ENCODE data around the gene SOHLH2.

Gene SOHLH2, protein sequence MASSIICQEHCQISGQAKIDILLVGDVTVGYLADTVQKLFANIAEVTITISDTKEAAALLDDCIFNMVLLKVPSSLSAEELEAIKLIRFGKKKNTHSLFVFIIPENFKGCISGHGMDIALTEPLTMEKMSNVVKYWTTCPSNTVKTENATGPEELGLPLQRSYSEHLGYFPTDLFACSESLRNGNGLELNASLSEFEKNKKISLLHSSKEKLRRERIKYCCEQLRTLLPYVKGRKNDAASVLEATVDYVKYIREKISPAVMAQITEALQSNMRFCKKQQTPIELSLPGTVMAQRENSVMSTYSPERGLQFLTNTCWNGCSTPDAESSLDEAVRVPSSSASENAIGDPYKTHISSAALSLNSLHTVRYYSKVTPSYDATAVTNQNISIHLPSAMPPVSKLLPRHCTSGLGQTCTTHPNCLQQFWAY

GRCh38 chr13:36214163-36214921 lies at the start of gene SOHLH2:
Gene SOHLH2, minus strand, starts transcription at chr13:36214556. Its CDS starts 30 bp downstream, at chr13:36214526.
- no peak for DNase-seq

GRCh38 chr13:36261976-36262375 lies 47.6 kb upstream of the SOHLH2 start:
- DNase-seq, result no peak

- no peak for DNase-seq
Observed at GRCh38 chr13:36261011-36261410, 46.7 kb upstream of the SOHLH2 start.

GRCh38 chr13:36259361-36260137 lies 45.2 kb upstream of the SOHLH2 start:
- DNase-seq, result no peak

GRCh38 chr13:36258831-36259230 lies 44.5 kb upstream of the SOHLH2 start:
- DNase-seq, result no peak

GRCh38 chr13:36251526-36251925 lies 37.2 kb upstream of the SOHLH2 start:
- no peak for DNase-seq

- no peak for DNase-seq
Observed at GRCh38 chr13:36251017-36251416, 36.7 kb upstream of the SOHLH2 start.

GRCh38 chr13:36248700-36249099 lies 34.3 kb upstream of the SOHLH2 start:
- no peak for DNase-seq

GRCh38 chr13:36244990-36245389 lies 30.6 kb upstream of the SOHLH2 start:
- no peak for DNase-seq

GRCh38 chr13:36244073-36244472 lies 29.7 kb upstream of the SOHLH2 start:
- DNase-seq, result no peak

GRCh38 chr13:36242761-36243160 lies 28.4 kb upstream of the SOHLH2 start:
- DNase-seq, result no peak

- no peak for DNase-seq
Observed at GRCh38 chr13:36231236-36231635, 16.9 kb upstream of the SOHLH2 start.

GRCh38 chr13:36224730-36225129 lies 10.4 kb upstream of the SOHLH2 start:
- DNase-seq, result no peak

DNA sequence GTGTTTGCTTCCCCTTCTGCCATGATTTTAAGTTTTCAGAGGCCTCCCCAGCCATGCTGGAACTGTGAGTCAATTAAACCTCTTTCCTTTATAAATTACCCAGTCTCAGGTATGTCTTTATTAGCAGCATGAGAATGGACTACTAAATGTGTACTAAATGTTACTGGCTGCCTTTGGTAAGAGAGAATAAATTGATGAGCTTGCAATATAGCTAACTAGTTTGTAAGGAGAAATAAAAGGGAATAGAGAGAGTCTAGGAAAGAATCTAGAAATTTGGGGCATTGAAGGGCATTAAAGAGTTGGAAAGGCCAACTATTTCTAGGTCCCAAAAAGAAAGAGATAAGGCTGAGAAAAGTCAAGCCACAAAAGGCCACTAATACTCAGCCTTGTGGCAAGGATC lies 5.5 kb upstream of the SOHLH2 start:
- DNase-seq, result no peak

DNA sequence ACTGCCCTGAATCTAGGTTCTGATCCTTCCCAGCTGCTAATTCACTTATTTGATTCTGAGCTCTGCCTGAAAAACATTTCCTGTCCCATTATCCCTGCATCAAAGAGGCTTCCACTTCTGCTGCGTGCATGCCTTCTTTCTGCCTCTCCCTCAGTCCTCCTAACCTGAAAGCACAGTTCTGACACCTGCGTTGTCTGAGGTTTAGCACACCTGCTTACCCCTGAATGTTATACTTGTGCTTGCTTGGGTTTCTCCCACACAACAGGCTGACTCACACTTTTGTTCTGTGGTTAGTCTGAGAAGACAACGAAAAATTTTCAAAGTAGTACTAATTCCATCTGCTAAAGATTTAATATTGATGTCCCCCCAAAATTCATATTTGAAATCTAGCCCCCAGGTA lies 3.1 kb upstream of the SOHLH2 start:
- no peak for DNase-seq

DNA sequence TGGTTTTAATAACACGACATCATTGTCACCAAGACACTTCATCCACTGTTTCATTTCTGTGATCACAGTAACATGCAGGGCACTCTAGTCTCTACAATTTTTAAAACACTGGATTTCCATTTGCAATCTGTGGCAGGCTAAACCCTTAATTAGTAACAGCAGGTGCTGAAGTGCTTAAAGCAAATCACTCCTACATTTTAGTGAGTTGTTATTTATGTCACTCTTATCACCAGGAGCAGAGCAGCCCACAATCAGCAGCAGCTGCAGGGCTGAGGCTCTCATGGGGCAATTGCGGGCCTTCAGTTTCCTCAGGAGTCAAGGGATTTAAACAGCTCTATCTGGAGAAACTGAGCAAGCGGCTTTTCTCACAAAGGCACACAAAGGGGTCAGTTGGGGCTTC lies 1.6 kb downstream of the SOHLH2 start:
- no peak for DNase-seq

- DNase-seq, result no peak
Observed at GRCh38 chr13:36211567-36211966, 2.8 kb downstream of the SOHLH2 start.

- no peak for DNase-seq
Observed at GRCh38 chr13:36210738-36211137, 3.6 kb downstream of the SOHLH2 start.

DNA sequence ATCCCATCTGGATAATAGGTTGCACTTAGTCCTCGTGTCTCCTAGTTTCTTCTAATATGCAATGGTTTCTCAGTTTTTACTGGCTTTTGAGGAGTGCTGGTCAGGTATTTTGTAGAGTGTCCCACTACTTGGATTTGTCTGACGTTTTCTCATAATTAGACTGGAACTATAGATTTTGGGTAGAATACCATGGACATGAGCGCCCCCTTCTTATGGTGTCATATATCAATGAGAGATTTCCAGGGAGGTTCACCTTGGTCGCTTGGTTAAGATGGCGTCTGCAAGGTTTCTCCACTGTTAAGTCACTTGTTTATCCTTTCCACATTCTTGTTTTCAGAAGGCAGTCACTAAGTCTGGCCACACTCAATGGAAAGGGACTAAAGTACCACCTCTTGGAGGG lies 6.7 kb downstream of the SOHLH2 start:
- DNase-seq, result no peak

DNA sequence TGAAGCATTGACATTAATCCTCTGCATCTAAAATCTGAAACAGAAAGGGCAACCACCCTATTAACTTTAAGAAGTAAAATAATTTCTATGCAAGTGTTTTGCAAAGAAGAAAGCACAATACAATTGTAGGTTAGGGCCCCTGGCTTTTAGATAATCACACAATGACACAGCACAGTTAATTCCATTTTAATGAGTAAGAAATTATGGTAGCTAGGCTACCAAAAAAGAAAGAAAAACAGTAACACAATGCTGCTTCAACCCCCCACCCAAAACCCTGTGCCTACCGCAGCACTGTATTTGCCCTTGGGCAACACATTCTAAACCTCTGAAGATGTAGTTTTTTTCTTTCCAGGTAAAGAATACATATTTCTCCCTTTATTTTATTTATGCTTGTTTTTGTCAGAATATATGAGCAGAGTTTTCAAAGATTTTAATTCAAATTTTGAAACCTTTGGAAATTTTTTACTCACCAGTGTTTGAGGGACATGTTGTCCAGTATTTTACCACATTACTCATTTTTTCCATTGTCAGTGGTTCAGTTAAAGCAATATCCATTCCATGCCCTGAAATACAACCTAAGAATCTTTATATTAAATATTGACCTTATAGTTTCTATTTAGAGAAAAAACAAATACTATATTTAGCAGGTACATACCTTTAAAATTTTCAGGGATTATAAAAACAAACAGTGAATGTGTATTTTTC lies 21.1 kb downstream of the SOHLH2 start:
- DNase-seq, result no peak

DNA sequence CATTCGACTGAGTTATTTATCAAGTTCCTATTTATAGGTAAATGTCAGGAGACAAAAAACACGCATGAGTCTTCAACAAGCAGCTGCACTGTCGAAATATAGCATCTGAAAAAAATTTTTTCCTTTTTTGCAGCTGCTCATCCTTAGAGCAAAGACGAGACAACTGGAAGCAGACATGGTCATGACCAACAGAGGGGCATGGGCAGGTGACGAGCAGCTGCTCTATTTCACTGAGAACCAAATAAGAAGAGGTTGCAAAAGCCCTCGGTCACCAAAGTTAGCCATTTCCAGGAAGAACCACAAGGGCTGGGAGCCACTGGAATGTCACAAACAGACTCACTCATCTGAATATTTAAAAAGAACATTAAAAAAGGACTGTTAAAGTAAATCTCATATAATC lies 22.2 kb downstream of the SOHLH2 start:
- no peak for DNase-seq

GRCh38 chr13:36190771-36191170 lies 23.6 kb downstream of the SOHLH2 start:
- DNase-seq, result no peak

DNA sequence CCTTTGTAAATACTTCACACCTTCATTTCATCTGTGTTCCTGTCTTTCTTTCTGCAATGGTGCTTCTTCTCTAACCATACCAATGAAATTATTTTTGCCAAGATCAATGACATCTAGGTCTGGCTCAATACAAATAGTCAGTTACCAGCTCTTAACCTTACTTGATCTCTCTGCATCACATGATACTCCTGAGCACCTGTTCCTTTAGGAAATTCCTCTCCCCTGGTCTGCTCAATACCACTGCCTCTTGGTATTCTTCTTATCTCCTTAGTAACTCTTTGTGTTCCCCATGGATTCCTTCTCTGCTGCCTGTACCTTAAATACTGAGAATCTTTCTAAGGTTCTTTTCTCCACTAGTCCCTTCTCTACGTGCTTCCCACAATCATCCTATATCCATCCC lies 25.9 kb downstream of the SOHLH2 start:
- DNase-seq, result no peak
